Measurements from ENCODE around the gene RAB6D. TPM values are rescaled to one million over a fixed set of nuclear protein-coding genes. Genes with fewer than 3 reads are reported as not detected.
"Not testable (repeated sequence)": the region's sequence is repeated elsewhere in the genome, so short reads cannot be mapped to it uniquely, and the experiment has no call there.

Gene RAB6D
- total RNA-seq, 1 experiment from 2014 or later: 0.17 TPM

DNA sequence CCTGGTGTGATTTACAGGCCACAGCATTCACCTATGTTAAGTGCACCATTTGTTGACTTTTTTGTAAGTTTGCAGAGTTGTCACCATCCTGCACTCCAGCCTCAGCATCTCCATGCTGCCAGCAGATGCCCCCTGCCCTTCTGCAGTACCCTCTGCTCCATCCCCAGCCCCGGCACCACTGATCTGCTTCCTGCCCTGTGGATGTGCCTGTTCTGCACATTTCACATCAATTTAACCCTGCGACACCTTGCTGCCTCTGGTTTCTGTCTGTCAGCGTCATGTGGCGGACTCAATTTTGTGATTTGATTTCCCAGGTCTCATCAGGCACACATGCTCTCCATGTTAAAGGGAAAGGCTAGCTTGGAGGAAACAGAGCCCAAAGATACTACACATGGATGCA, 36.5 kb upstream of the RAB6D start:
- H4K20me1 ChIP-seq (ENCODE audit: insufficient read depth); H3K4me2 ChIP-seq (ENCODE audit: low read length); ATAC-seq; H3K27ac ChIP-seq (ENCODE audit: low read depth, low read length); intact Hi-C loops (cut with micrococcal nuclease); BruUV-seq (replicated peaks); H3K79me2 ChIP-seq (ENCODE audit: insufficient read depth, low read length); H3K9me3 ChIP-seq (ENCODE audit: control insufficient read depth in 1 of 2, insufficient read depth in 1 of 2, low read depth in 1 of 2, low read length in 2 of 2); H3K9me2 ChIP-seq (ENCODE audit: insufficient read depth); POLR2A ChIA-PET; H3K9ac ChIP-seq (ENCODE audit: low read length); RAD21 ChIA-PET (ENCODE audit: low non-redundant PET in 1 of 2, low total read pairs in 2 of 2, uncharacterized antibody in 2 of 2, unreplicated experiment in 2 of 2); CTCF ChIA-PET; H3K36me3 ChIP-seq (ENCODE audit: control insufficient read depth in 1 of 2, insufficient read depth in 2 of 2, low read length in 2 of 2); DNase-seq (ENCODE audit: low read depth, low spot score); H3K27me3 ChIP-seq (ENCODE audit: insufficient read depth, low read length); H3K4me3 ChIP-seq (replicated peaks in 1 of 2; ENCODE audit: low read depth in 1 of 2, low read length in 2 of 2); H3K4me1 ChIP-seq (ENCODE audit: control insufficient read depth in 1 of 2, insufficient read depth in 2 of 2, low read length in 2 of 2); H2AFZ ChIP-seq (ENCODE audit: low read depth, low read length, poor library complexity, severe bottlenecking): not testable (repeated sequence)

DNA sequence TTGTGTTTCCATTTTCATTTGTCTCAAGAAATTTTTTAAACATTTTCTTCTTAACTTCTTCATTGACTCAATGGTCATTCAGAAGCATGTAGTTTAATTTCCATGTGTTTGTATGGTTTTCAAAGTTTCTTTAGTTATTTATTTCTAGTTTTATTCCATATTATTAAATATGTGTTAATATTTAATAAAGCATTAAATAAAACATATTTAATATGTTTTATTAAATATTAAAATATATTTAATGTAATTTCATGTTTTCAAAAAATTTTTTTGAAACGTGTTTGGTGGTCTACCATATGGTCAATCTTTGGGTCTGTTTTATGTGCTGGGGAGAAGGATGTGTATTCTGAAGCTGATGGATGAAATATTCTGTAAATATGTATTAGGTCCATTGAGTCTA, 32.2 kb upstream of the RAB6D start:
- ATAC-seq; BruUV-seq (replicated peaks); H3K27ac ChIP-seq (ENCODE audit: low read depth, low read length); H3K27me3 ChIP-seq (ENCODE audit: insufficient read depth, low read length); H3K4me1 ChIP-seq (ENCODE audit: control insufficient read depth in 1 of 2, insufficient read depth in 2 of 2, low read length in 2 of 2); DNase-seq (ENCODE audit: low read depth, low spot score); H2AFZ ChIP-seq (ENCODE audit: low read depth, low read length, poor library complexity, severe bottlenecking); CTCF ChIA-PET; H3K9me3 ChIP-seq (ENCODE audit: control insufficient read depth in 1 of 2, insufficient read depth in 1 of 2, low read depth in 1 of 2, low read length in 2 of 2); H3K79me2 ChIP-seq (ENCODE audit: insufficient read depth, low read length); H3K9me2 ChIP-seq (ENCODE audit: insufficient read depth); POLR2A ChIA-PET; RAD21 ChIA-PET (ENCODE audit: low non-redundant PET in 1 of 2, low total read pairs in 2 of 2, uncharacterized antibody in 2 of 2, unreplicated experiment in 2 of 2); H3K4me2 ChIP-seq (ENCODE audit: low read length); H4K20me1 ChIP-seq (ENCODE audit: insufficient read depth); H3K4me3 ChIP-seq (replicated peaks in 1 of 2; ENCODE audit: low read depth in 1 of 2, low read length in 2 of 2); H3K9ac ChIP-seq (ENCODE audit: low read length); H3K36me3 ChIP-seq (ENCODE audit: control insufficient read depth in 1 of 2, insufficient read depth in 2 of 2, low read length in 2 of 2); intact Hi-C loops (cut with micrococcal nuclease): not testable (repeated sequence)

DNA sequence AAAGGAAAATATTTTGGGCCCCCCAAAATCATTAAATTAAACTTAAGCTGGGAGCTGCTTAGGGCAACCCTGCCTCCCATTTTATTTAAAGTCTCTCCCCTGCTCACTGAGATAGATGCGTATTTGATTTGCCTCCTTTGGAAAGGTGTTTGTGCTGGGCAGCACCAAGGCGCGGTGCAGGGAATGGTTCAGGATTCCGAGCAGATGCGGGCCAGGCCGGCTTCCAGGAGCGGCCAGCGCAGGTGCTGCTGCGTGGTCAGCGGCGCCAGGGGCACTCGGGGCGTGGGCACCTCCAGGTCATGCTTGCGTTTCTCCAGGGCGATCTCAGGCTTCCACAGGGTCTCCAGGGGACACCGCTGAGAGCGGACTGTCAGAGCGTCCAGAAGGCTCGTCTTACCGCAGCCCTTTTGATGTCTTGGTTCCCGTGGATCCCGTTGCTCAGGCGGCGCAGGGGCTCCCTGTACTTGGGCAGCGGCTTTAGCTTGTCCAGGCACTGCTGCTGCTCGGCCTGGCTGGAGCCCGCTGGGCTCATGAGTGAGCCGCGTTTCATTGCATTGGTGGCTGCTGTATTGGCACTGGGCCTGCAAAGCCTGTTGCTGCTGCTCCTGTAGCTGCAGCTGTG, 31.2 kb upstream of the RAB6D start:
- H3K79me2 ChIP-seq (ENCODE audit: insufficient read depth, low read length); RAD21 ChIA-PET (ENCODE audit: low non-redundant PET in 1 of 2, low total read pairs in 2 of 2, uncharacterized antibody in 2 of 2, unreplicated experiment in 2 of 2); H3K4me2 ChIP-seq (ENCODE audit: low read length); H3K4me1 ChIP-seq (ENCODE audit: control insufficient read depth in 1 of 2, insufficient read depth in 2 of 2, low read length in 2 of 2); DNase-seq (ENCODE audit: low read depth, low spot score); BruUV-seq (replicated peaks); H3K4me3 ChIP-seq (replicated peaks in 1 of 2; ENCODE audit: low read depth in 1 of 2, low read length in 2 of 2); POLR2A ChIA-PET; H4K20me1 ChIP-seq (ENCODE audit: insufficient read depth); H3K27me3 ChIP-seq (ENCODE audit: insufficient read depth, low read length); ATAC-seq; H3K9me2 ChIP-seq (ENCODE audit: insufficient read depth); H3K27ac ChIP-seq (ENCODE audit: low read depth, low read length); H3K36me3 ChIP-seq (ENCODE audit: control insufficient read depth in 1 of 2, insufficient read depth in 2 of 2, low read length in 2 of 2); CTCF ChIA-PET; intact Hi-C loops (cut with micrococcal nuclease); H3K9ac ChIP-seq (ENCODE audit: low read length); H2AFZ ChIP-seq (ENCODE audit: low read depth, low read length, poor library complexity, severe bottlenecking); H3K9me3 ChIP-seq (ENCODE audit: control insufficient read depth in 1 of 2, insufficient read depth in 1 of 2, low read depth in 1 of 2, low read length in 2 of 2): not testable (repeated sequence)
